RWPE2 (cell line): ENCODE results near the gene KBTBD12.
"Not testable (repeated sequence)": the region's sequence is repeated elsewhere in the genome, so short reads cannot be mapped to it uniquely, and the experiment has no call there.

Experiments
- ATAC-seq: fragments of 200-7000 bp; cut with Tn5 transposase; 3 replicates; pipeline ENCODE4 v1.9.1; 2021; ENCODE audit warnings: low read depth
- DNase-seq: peaks from one replicate; pipeline ENCODE4 v3.0.0-alpha.2; 2020; ENCODE audit warnings: low spot score
- H3K27ac ChIP-seq: fragments of 450-650 bp; 2 replicates; pipeline ENCODE4 v1.5.1; 2017; ENCODE audit warnings: mild to moderate bottlenecking; ENCODE audit not compliant: poor library complexity, severe bottlenecking
- H3K27me3 ChIP-seq: fragments of 250-450 bp; sonication (Bioruptor Pico); 2 replicates; pipeline ENCODE4 v1.5.1; 2021; ENCODE audit warnings: mild to moderate bottlenecking, moderate library complexity; ENCODE audit not compliant: insufficient read depth, poor library complexity, severe bottlenecking
- H3K36me3 ChIP-seq: fragments of 250-450 bp; sonication (Bioruptor Pico); 2 replicates; pipeline ENCODE4 v1.5.1; 2020; ENCODE audit warnings: low read depth, mild to moderate bottlenecking, moderate library complexity
- H3K4me1 ChIP-seq: fragments of 250-450 bp; sonication (Bioruptor Pico); 2 replicates; pipeline ENCODE4 v1.5.1; 2021; ENCODE audit warnings: mild to moderate bottlenecking, moderate library complexity; ENCODE audit not compliant: insufficient read depth, poor library complexity, severe bottlenecking
- H3K4me3 ChIP-seq: fragments of 250-450 bp; sonication (Bioruptor Pico); 2 replicates; pipeline ENCODE4 v1.5.1; 2021; ENCODE audit warnings: mild to moderate bottlenecking, moderate library complexity; ENCODE audit not compliant: severe bottlenecking
- H3K9me3 ChIP-seq: fragments of 250-450 bp; sonication (Bioruptor Pico); 2 replicates; pipeline ENCODE4 v1.5.1; 2021; ENCODE audit warnings: mild to moderate bottlenecking, moderate library complexity; ENCODE audit not compliant: severe bottlenecking
- CTCF ChIP-seq: fragments of 450-650 bp; IDR thresholded peaks from one replicate; pipeline ENCODE4 v1.5.1; 2017; ENCODE audit warnings: mild to moderate bottlenecking, moderate library complexity; ENCODE audit not compliant: poor library complexity, severe bottlenecking

The KBTBD12 gene

GRCh38 chr3:127888156-127888555 is 26.9 kb upstream of the KBTBD12 start:
- DNase-seq (no peak), ATAC-seq (no peak)
- Histone ChIP-seq H3K9me3 (peaks cover 2% of the 10 kb centered on the region), H3K36me3 (no peaks in the 10 kb centered on the region), H3K27ac (no peak overlapping the region), H3K27me3 (no peaks in the 10 kb centered on the region), H3K4me3 (no peak overlapping the region), H3K4me1 (peaks cover 4% of the 10 kb centered on the region)
- no peak for TF ChIP-seq CTCF

GRCh38 chr3:127888564-127889107 is 26.4 kb upstream of the KBTBD12 start:
- TF ChIP-seq CTCF: no peak
- H3K4me1 ChIP-seq: peaks cover 4% of the 10 kb centered on the region
- H3K27me3 ChIP-seq: no peaks in the 10 kb centered on the region
- H3K27ac ChIP-seq: no peak overlapping the region
- no peak for ATAC-seq
- no peaks in the 10 kb centered on the region for H3K36me3 ChIP-seq
- H3K9me3 ChIP-seq: peaks cover 2% of the 10 kb centered on the region
- no peak overlapping the region for H3K4me3 ChIP-seq
- DNase-seq: no peak

- Histone ChIP-seq H3K4me1 (peaks cover 4% of the 10 kb centered on the region), H3K4me3 (no peak overlapping the region), H3K36me3 (no peaks in the 10 kb centered on the region), H3K27me3 (no peaks in the 10 kb centered on the region), H3K9me3 (peaks cover 2% of the 10 kb centered on the region), H3K27ac (peak overlapping the region; percentile 45)
- DNase-seq: no peak
- TF ChIP-seq CTCF: no peak
- ATAC-seq: no peak
Measured at GRCh38 chr3:127889461-127889863, 25.6 kb upstream of the KBTBD12 start.

DNA sequence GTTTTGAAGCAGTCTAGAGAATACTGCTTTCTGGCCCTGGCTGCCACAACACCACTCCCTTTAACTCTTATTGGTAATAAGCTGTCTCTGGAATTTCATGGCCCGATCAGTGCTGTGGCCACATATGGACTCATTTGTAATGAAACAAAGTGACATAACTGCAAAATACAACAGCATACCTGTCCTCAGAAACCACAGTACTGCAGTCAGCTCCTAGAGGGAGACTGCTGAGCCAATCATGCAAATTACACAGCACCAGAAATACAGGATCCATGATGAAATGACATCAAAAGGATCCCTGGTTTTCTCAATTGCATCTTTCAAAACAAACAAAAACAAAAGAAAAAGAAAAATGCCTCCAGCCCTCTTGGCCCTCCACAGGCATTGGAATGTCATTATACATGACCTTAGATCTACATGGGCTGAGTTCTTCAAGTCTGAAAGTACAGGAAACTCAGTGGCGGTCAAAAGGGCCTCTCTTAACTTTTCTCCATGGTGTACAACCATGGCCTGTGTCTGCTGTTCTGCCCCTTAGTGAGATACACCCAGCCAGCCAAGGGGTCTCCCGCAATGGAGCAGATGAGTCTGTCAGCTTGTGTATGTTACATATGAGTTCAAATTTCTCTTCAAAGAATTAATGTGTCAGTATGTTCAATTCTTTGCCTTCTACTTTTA is 24.9 kb upstream of the KBTBD12 start:
- no peak overlapping the region for H3K4me3 ChIP-seq
- no peaks in the 10 kb centered on the region for H3K27me3 ChIP-seq
- peak overlapping the region; percentile 45 for H3K27ac ChIP-seq
- TF ChIP-seq CTCF: no peak
- H3K9me3 ChIP-seq: peaks cover 2% of the 10 kb centered on the region
- ATAC-seq (no peak), DNase-seq (no peak)
- no peaks in the 10 kb centered on the region for H3K36me3 ChIP-seq
- peaks cover 4% of the 10 kb centered on the region for H3K4me1 ChIP-seq

GRCh38 chr3:127890651-127891290 is 24.3 kb upstream of the KBTBD12 start:
- not testable (repeated sequence) for H3K9me3 ChIP-seq, H3K4me1 ChIP-seq, H3K4me3 ChIP-seq, H3K36me3 ChIP-seq, H3K27me3 ChIP-seq, DNase-seq, ATAC-seq
- peak overlapping the region; percentile 45 for H3K27ac ChIP-seq
